22Rv1 (cell line): ENCODE results near the gene PCSK2.

ENCODE experiments used
- ZFX ChIP-seq: fragments of 450-650 bp; IDR thresholded peaks from 2 replicates; pipeline ENCODE4 v1.6.1; 2017; ENCODE audit warnings: antibody characterized with exemption, borderline replicate concordance
- TF ChIP-seq, protein P1 (sequence below): fragments of 450-650 bp; IDR thresholded peaks from 2 replicates; pipeline ENCODE4 v1.5.1; 2017; ENCODE audit warnings: mild to moderate bottlenecking

GRCh38 chr20:17493173-17493572, 266.3 kb downstream of the PCSK2 start:
- TF ChIP-seq, protein P1, sequence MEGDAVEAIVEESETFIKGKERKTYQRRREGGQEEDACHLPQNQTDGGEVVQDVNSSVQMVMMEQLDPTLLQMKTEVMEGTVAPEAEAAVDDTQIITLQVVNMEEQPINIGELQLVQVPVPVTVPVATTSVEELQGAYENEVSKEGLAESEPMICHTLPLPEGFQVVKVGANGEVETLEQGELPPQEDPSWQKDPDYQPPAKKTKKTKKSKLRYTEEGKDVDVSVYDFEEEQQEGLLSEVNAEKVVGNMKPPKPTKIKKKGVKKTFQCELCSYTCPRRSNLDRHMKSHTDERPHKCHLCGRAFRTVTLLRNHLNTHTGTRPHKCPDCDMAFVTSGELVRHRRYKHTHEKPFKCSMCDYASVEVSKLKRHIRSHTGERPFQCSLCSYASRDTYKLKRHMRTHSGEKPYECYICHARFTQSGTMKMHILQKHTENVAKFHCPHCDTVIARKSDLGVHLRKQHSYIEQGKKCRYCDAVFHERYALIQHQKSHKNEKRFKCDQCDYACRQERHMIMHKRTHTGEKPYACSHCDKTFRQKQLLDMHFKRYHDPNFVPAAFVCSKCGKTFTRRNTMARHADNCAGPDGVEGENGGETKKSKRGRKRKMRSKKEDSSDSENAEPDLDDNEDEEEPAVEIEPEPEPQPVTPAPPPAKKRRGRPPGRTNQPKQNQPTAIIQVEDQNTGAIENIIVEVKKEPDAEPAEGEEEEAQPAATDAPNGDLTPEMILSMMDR = no peak
- TF ChIP-seq ZFX = no peak
